ENCODE results near the gene MRGPRX1.

DNA sequence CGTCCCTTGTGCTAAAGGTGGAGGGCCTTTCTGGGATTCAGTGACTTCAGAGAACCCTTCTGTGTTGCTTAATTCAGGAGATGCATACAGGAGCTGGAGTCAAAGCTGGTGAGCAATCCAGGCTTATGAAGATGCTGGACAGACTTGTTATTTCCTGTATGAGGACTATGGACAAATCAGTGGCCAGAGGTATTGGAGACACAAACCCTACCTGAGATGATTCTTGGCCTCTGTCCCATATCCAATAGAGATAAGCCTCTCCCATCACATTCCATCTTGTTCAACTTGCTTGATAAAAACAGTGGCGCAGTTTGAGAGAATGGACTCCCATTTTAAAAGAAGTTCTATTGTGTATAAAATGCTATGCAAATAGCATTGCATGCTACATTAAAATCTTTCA lies at the start of gene MRGPRX1:
- no peak for TF ChIP-seq NFE2L2 (conservative IDR thresholded peaks at IDR 0.05; ENCODE audit: low read length)
- TF ChIP-seq POLR2A (IDR thresholded peaks at IDR 0.05; ENCODE audit: low read length) = no peak
- no peak for TF ChIP-seq ZC3H11A (IDR thresholded peaks at IDR 0.05)
- TF ChIP-seq RAD21 (conservative IDR thresholded peaks at IDR 0.05 in 1 of 2, IDR thresholded peaks at IDR 0.05 in 1 of 2) = no peak
- TF ChIP-seq, protein P1, sequence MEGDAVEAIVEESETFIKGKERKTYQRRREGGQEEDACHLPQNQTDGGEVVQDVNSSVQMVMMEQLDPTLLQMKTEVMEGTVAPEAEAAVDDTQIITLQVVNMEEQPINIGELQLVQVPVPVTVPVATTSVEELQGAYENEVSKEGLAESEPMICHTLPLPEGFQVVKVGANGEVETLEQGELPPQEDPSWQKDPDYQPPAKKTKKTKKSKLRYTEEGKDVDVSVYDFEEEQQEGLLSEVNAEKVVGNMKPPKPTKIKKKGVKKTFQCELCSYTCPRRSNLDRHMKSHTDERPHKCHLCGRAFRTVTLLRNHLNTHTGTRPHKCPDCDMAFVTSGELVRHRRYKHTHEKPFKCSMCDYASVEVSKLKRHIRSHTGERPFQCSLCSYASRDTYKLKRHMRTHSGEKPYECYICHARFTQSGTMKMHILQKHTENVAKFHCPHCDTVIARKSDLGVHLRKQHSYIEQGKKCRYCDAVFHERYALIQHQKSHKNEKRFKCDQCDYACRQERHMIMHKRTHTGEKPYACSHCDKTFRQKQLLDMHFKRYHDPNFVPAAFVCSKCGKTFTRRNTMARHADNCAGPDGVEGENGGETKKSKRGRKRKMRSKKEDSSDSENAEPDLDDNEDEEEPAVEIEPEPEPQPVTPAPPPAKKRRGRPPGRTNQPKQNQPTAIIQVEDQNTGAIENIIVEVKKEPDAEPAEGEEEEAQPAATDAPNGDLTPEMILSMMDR (IDR thresholded peaks at IDR 0.05) = no peak
- TF ChIP-seq, protein P2, sequence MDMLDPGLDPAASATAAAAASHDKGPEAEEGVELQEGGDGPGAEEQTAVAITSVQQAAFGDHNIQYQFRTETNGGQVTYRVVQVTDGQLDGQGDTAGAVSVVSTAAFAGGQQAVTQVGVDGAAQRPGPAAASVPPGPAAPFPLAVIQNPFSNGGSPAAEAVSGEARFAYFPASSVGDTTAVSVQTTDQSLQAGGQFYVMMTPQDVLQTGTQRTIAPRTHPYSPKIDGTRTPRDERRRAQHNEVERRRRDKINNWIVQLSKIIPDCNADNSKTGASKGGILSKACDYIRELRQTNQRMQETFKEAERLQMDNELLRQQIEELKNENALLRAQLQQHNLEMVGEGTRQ (IDR thresholded peaks at IDR 0.05) = no peak

Measured in A549 (cell line).